NAMALWA (cell line): ENCODE measurements around the gene NOS1AP.

Experiments
- DNase-seq: peaks from one replicate; pipeline ENCODE4 v3.0.0-alpha.2; 2015; ENCODE audit warnings: low spot score

NOS1AP gene

GRCh38 chr1:162367772-162368171, 298.3 kb downstream of the NOS1AP start:
- no peak for DNase-seq

- DNase-seq = no peak
These were observed 299.0 kb downstream of the NOS1AP start for GRCh38 chr1:162368451-162368850.

- no peak for DNase-seq
These were observed 300.1 kb downstream of the NOS1AP start for GRCh38 chr1:162369571-162369970.

GRCh38 chr1:162370161-162370560, 300.7 kb downstream of the NOS1AP start:
- no peak for DNase-seq

GRCh38 chr1:162370721-162371120, 301.2 kb downstream of the NOS1AP start:
- DNase-seq = no peak

- DNase-seq = no peak
These were observed 302.1 kb downstream of the NOS1AP start for GRCh38 chr1:162371611-162372010.

GRCh38 chr1:162372159-162373071, 302.9 kb downstream of the NOS1AP start:
- DNase-seq = no peak

- no peak for DNase-seq
These were observed 303.6 kb downstream of the NOS1AP start for GRCh38 chr1:162373072-162373427.

GRCh38 chr1:162373541-162374260, 304.2 kb downstream of the NOS1AP start:
- DNase-seq = no peak

- DNase-seq = no peak
These were observed 304.9 kb downstream of the NOS1AP start for GRCh38 chr1:162374406-162374805.

GRCh38 chr1:162375463-162375862, 306.0 kb downstream of the NOS1AP start:
- DNase-seq = no peak

- DNase-seq = no peak
These were observed 307.2 kb downstream of the NOS1AP start, which contains the start of gene SPATA46 for GRCh38 chr1:162376691-162377090. Gene SPATA46 (minus strand): TSS chr1:162376854. CDS start chr1:162376790, 64 bp downstream.

GRCh38 chr1:162380061-162380846, 310.8 kb downstream of the NOS1AP start:
- DNase-seq = no peak

GRCh38 chr1:162381383-162381782, 311.9 kb downstream of the NOS1AP start, which contains the start of gene C1orf226:
Gene C1orf226 (plus strand): TSS chr1:162381728. CDS start chr1:162381902, 174 bp downstream.
- no peak for DNase-seq

GRCh38 chr1:162381941-162382750, 312.7 kb downstream of the NOS1AP start:
- DNase-seq = no peak

- no peak for DNase-seq
These were observed 313.6 kb downstream of the NOS1AP start for GRCh38 chr1:162383091-162383490.

GRCh38 chr1:162383516-162383915, 314.0 kb downstream of the NOS1AP start:
- DNase-seq = no peak

GRCh38 chr1:162384116-162384515, 314.6 kb downstream of the NOS1AP start:
- no peak for DNase-seq

- no peak for DNase-seq
These were observed 315.2 kb downstream of the NOS1AP start for GRCh38 chr1:162384601-162385279.

- no peak for DNase-seq
These were observed 315.8 kb downstream of the NOS1AP start for GRCh38 chr1:162385280-162385623.

- DNase-seq = no peak
These were observed 316.2 kb downstream of the NOS1AP start for GRCh38 chr1:162385702-162386101.
